DMS 273 (cell line): ENCODE results near the gene GLB1L3.
"Not testable (repeated sequence)": the region's sequence is repeated elsewhere in the genome, so short reads cannot be mapped to it uniquely, and the experiment has no call there.

Source experiments
- DNase-seq: peaks from one replicate; lab custom pipeline; 2025; ENCODE audit not compliant: unreplicated experiment; lab: John Stamatoyannopoulos, UW

The GLB1L3 gene

GRCh38 chr11:134340354-134340964 lies 64.3 kb downstream of the GLB1L3 start:
- DNase-seq = no peak

DNA sequence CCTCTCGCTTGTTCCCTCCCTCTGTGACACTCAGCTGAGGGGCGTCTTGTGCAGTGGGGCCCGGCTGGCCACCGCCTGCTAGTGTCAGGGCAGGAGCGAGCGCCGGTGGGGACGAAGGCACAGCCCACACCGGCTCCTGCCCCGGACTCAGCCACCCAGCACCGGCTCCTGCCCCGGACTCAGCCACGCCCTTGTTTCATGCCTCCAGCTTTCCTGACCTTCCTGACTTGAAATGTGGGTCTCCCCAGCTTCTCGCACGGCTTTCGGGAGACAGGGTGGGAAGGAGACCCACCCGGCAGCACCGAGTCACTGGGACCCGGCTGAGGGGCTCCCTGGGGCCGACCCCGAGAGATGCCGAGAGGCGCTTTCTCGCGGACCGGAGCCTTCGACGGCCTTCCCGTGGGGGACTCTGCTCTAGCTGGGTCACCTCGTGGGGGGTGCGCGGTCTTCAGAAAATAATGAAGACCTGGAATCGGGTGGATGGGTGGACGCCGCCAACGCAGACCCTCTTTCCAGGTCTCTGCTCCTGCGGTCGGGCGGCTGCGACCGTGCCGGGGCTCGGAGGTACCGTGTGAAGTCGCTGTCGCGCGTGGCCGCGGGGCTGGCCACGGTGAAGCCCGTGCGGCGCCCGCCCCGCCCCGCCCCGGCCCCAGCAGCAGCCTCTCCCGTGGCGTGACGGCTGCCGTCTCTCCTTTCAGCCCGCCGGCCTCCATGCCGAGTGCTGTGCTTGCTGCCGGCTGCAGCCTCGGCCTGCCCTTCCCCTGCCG lies 65.8 kb downstream of the GLB1L3 start:
- DNase-seq = no peak

DNA sequence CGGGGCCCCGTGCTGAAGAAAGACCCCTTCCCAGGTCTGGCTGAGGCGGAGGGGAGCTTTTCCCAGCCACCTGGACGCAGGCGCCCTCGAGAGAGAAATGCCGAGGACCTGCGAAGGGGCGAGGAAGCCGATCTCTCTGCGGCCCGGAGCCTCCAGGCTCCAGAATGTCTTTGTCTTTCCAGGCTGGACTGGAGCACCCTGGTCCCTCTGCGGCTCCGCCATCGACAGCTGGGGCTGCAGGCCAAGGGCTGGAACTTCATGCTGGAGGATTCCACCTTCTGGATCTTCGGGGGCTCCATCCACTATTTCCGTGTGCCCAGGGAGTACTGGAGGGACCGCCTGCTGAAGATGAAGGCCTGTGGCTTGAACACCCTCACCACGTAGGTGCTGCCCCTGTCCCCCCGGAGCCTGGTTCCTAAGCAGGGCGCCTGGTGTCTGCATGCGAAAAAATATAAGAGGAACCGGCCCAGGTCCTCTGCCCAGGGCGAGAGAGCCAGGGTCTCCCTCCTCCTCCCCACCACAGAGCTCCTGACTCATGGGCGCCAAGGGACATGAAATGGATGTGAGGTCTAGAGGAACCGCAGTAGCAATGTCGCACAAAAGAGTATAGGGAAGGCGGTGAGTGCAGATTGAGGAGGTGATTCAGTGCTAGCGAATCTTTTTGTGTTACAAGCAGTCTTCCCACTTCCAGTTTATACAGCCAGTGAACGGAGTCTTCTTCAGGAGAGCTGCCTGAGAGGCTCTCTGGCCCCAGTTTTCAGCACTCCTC lies 66.6 kb downstream of the GLB1L3 start:
- DNase-seq = no peak

- no peak for DNase-seq
Observed at GRCh38 chr11:134343646-134344045, 67.5 kb downstream of the GLB1L3 start.

DNA sequence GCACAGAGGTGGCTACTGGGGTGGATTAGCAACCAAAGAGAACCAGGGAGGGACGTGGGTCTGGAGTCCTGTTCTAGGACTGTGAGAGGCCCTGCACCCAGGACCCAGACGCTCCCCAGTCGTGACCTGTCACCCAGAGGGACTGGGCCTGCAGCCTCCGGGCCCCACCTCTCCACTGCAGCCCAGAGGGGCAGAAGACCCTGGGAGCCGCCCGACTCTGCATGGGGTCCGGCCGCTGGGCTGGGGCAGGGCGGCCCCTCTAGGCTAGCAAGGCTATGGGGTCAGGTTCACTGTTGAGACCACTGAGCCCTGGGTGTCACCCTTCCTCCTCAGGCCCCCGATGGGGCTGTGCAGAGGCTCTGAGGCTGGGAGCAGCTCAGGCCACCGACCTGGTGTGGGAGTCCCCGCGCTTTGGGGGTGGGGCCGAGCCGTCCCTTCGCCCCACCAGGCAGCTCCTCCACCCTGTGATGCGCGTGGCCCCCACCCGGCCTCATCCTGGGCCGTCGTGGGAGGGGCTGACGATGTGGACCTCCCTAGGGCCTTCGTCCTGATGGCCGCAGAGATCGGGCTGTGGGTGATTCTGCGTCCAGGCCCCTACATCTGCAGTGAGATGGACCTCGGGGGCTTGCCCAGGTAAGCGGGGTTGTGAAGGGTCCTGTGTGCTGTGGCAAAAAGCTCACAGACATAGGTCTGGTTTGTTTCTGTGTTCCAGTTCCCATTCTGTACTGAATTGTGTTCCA lies 68.5 kb downstream of the GLB1L3 start:
- DNase-seq = not testable (repeated sequence)

DNA sequence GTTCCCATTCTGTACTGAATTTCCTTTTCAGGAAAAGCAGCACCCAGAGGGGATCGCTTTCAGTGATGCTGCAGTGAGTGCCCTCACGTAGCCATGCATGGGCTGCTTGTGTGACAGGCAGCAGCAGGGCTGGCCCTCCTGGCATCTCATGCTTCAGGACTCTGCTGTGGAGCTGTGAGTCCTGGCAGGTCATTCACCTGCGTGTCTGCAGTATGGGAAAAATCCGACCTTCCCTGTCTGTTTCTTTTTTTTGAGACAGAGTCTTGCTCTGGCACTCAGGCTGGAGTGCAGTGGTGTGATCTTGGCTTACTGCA lies 69.0 kb downstream of the GLB1L3 start:
- DNase-seq = no peak

DNA sequence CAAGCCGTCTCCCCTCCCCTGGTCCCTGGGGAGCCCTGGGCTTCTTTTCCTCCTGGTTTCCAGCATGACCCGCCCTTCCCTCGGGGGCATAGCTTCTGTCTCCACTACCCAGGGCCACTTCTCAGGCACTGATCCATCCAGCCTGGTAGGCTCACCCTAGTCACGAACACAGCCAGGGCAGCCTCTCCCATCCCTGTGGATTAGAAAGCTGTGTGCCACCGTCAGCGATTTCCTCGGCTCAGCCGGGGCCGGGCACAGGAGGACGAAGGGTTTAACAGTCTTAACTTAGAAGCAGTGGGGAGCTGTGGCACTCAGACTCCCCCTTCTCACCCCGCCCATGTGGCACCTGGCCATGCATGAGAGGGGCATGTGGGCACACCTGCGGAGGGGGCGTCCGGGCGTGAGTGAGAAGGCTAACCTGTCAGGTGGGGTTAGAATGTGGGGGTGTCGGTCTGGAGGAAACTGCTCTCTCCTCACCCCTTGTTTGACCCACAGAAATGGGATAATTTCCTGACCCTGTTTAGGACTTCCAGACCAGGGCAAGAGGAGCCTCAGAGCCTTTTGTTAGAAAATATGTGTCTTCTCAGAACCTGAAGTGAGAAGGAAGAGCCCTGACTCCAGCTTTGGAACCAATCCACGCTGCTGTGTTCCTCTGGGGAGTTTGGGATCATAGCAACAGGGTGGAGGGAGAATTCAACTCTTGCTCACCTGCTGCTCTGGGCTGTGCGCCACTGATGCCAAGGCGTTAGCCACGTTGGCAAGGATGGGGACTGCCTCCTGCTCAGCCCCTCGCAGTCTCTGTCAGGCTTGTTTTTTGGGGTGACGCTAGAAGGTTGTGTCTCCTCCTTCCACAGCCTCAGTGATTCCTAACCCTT lies 70.2 kb downstream of the GLB1L3 start:
- DNase-seq = no peak

DNA sequence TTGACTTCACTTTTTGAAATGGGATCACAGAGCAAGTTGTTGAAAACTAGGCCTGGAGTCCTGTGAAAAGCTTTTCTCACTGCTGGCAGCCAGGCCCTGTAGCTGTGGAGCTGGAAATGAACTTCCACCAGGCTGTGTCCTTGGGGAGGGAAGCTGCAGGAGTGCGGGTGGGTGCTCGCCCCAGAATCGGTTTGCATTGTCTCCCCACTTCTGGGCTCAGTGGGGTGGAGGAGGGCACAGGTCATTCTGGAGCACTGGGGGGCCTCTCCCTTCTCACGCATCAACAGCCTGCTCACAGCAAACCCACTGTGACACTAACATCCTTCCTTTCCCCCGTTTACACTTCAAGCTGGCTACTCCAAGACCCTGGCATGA lies 70.8 kb downstream of the GLB1L3 start:
- DNase-seq = no peak

- DNase-seq = no peak
Observed at GRCh38 chr11:134347441-134347840, 71.3 kb downstream of the GLB1L3 start.

DNA sequence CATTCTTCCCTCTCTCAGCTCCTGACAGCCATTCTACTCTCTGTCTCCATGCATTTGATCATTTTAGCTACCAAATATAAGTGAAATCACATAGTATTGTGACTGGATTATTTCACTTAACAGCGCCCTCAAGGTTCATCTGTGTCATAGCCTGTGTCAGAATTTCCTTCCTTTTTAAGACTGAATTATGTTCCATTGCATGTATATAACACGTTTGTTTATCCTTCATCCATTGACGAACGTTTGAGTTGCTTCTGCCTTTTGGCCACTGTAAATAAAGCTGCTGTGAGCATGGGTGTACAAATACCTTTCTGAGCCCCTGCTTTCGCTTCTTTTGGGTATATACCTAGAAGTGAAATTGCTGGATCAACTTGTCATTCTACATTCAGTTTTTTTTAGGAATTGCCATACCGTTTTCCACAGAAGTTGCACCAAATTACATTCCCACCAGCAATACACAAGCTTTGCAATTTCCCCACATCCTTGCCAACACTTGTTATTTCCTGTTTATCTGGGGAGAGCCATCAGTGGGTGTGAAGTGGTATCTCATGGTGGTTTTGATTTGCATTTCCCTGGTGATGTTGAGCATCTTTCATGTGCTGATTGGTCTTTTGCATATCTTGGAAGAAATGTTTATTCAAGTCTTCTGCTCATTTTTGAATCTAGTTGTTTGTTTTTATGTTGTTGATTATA lies 73.1 kb downstream of the GLB1L3 start:
- no peak for DNase-seq

DNA sequence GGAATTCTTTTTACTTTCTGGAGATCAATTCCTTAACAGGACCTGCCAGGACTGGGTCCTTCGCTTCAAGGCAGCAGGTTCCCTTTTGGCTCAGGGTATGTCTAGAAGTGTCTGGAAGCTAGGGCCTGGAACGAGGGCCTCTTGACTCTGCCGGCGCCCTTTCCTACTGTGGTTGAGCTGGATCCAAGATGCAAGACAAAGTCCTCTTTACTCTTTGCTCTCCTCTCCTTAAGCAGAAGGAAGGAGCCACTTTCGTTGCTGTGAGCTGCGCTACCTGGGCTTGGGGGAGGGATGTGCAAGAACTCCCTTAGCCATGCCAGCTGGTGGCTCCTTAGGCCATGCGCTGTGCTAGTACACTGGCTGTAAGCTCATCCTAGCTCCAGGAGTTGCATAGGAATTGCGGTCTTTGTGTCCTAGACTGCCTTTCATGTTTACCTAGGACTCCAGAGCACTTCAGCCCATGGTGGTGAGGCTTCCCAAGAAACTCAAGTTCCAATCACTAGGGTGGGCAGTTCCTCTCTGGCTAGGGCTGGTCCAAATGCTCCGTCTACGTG lies 73.7 kb downstream of the GLB1L3 start:
- no peak for DNase-seq

GRCh38 chr11:134350381-134350780 lies 74.2 kb downstream of the GLB1L3 start:
- DNase-seq = no peak

- no peak for DNase-seq
Observed at GRCh38 chr11:134352111-134352510, 75.9 kb downstream of the GLB1L3 start.

DNA sequence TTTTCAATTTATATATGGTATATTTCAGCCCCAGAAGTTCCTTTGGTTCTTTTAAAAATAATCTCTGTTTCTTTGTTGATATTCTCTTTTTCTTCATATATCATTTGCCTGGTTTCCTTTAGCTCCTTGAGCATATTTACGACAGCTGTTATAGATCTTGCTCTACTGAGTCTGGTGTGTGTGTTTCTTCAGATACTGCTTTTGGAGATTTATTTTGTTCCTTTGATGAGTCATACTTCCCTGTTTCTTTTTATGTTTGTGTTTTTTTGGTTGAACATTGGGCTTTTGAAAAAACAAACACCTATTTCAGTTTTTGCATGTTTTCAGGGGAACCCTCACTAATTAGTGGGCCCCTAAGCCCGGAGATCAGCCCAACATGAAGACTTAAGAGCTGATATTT lies 79.0 kb downstream of the GLB1L3 start:
- DNase-seq = no peak

- no peak for DNase-seq
Observed at GRCh38 chr11:134355656-134356055, 79.5 kb downstream of the GLB1L3 start.

DNA sequence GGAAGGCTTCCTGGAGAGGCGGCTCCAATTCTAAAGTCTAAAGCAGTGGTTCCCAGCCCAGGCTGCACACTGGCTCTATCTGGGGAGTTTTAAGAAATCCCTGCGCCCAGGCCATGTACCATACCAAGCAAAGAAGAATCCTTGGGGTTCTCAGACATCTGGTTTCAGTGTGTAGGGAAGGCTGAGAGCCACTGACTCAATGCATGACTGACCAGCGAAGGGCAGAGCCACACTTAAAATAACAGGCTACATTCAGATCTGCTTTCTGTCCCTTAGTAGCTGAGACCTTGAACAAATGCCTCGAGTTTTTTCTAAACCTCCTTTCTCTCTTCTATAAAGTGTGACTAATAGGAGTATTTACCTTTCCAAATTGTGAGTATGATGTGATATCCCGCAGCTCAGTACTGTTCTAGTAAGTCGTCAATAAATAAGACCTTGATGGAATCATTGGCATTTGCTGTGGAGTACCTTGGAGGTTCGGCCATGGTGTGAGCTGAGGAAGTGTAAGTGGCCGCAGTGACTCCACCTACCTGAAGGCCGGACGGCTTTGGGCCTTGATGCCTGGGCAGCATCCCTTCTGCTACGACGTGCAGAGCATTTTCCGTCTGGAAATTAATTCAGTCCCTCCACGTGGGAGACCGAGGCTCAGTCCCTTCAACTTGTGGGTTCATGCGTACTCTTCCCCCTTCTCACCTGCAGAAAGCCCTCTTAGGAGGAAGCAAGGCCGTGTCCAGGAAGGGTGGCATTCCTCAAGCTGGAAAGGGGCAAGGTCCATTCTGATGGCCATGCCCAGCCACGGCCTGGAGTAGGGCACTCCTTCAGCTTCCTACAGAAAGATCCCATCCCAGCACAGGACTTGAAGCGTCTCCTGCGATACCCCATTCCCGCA lies 80.7 kb downstream of the GLB1L3 start:
- DNase-seq = no peak

DNA sequence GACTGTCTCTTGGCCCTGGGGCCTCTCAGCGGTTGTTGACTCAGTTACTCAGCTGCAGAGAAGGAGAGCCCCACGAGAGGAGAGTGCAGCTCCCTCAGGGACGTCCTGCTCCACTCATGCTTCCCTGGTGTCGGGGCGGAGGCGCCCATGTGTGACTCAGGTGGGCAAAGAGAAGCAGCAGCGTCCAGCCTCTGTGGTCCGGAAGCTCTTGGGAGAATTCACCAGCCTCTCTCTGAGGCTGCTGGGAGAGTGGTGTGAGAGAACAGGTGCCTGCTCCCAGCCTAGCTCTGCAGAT lies 81.3 kb downstream of the GLB1L3 start:
- DNase-seq = no peak

GRCh38 chr11:134358165-134358855 lies 82.1 kb downstream of the GLB1L3 start:
- DNase-seq = no peak
